Gastroesophageal sphincter (tissue), 3 donors: ENCODE results near the gene STK31.
"Not testable (repeated sequence)": the region's sequence is repeated elsewhere in the genome, so short reads cannot be mapped to it uniquely, and the experiment has no call there.

Source experiments
- POLR2A ChIP-seq, 2 donors: fragments of 450-650 bp; IDR thresholded peaks; one replicate each; pipeline ENCODE4 v1.6.1; 2017; ENCODE audit warnings: antibody characterized with exemption in 2 of 2, mild to moderate bottlenecking in 2 of 2, moderate library complexity in 1 of 2
- POLR2AphosphoS5 ChIP-seq: sonication (generic); formaldehyde crosslinking; IDR thresholded peaks from one replicate; pipeline ENCODE4 v1.6.1; 2017; ENCODE audit warnings: antibody characterized with exemption
- TF ChIP-seq, protein P1 (sequence below), 4 experiments: fragments of 200-600 bp in 2 of 4; fragments of 450-650 bp in 2 of 4; sonication (generic) in 1 of 4; IDR thresholded peaks; one replicate each; pipeline ENCODE4 v1.5.1; 2017 to 2019; ENCODE audit warnings: antibody characterized with exemption in 4 of 4, mild to moderate bottlenecking in 2 of 4, moderate library complexity in 2 of 4

DNA sequence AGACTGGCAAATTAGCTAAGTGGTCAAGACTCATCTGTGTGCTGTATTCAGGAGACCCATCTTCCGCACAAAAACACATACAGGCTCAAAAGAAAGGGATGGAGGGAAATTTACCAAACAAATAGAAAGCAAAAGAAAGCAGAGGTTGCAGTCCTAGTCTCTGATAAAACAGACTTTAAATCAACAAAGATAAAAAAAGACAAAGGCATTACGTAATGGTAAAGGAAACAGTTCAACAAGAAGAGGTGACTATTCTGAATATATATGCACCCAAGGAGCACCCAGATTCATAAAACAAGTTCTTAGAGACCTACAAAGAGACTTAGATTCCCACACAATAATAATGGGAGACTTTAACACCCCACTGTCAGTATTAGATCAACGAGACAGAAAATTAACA, 48.8 kb downstream of the STK31 start:
- TF ChIP-seq, protein P1, sequence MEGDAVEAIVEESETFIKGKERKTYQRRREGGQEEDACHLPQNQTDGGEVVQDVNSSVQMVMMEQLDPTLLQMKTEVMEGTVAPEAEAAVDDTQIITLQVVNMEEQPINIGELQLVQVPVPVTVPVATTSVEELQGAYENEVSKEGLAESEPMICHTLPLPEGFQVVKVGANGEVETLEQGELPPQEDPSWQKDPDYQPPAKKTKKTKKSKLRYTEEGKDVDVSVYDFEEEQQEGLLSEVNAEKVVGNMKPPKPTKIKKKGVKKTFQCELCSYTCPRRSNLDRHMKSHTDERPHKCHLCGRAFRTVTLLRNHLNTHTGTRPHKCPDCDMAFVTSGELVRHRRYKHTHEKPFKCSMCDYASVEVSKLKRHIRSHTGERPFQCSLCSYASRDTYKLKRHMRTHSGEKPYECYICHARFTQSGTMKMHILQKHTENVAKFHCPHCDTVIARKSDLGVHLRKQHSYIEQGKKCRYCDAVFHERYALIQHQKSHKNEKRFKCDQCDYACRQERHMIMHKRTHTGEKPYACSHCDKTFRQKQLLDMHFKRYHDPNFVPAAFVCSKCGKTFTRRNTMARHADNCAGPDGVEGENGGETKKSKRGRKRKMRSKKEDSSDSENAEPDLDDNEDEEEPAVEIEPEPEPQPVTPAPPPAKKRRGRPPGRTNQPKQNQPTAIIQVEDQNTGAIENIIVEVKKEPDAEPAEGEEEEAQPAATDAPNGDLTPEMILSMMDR (IDR thresholded peaks at IDR 0.05) = not testable (repeated sequence)
- TF ChIP-seq POLR2AphosphoS5; POLR2A (IDR thresholded peaks at IDR 0.05): not testable (repeated sequence)
